Left lung (tissue), 10 donors: Measurements from ENCODE around the gene PRKN. TPM values are rescaled to one million over a fixed set of nuclear protein-coding genes. Genes with fewer than 3 reads are reported as not detected.

Experiments
- ATAC-seq: fragments of 200-7000 bp; cut with Tn5 transposase; one replicate; pipeline ENCODE4 v1.9.1; 2020; ENCODE audit warnings: moderate library complexity
- DNase-seq, 4 donors: peaks; one replicate each; pipeline ENCODE4 v3.0.0-alpha.2; 2013 to 2020
- H3K27ac ChIP-seq, 2 donors: fragments of 200-600 bp; sonication (generic) in 1 of 2; one replicate each; pipeline versions ENCODE4 v1.5.0 to v1.8.0; 2020 to 2021
- H3K27me3 ChIP-seq, 2 donors: fragments of 200-600 bp; sonication (generic) in 1 of 2; one replicate each; pipeline versions ENCODE4 v1.5.0 to v1.8.0; 2020 to 2021
- H3K36me3 ChIP-seq, 2 donors: fragments of 200-600 bp; sonication (generic) in 1 of 2; one replicate each; pipeline versions ENCODE4 v1.5.0 to v1.8.0; 2020 to 2021
- H3K4me1 ChIP-seq, 2 donors: fragments of 200-600 bp; one replicate each; pipeline ENCODE4 v1.8.0; 2021
- H3K4me3 ChIP-seq, 2 donors: fragments of 200-600 bp; sonication (generic) in 1 of 2; one replicate each; pipeline versions ENCODE4 v1.5.0 to v1.8.0; 2020 to 2021; ENCODE audit warnings: mild to moderate bottlenecking in 1 of 2
- H3K9me3 ChIP-seq, 2 donors: fragments of 200-600 bp; sonication (generic) in 1 of 2; one replicate each; pipeline versions ENCODE4 v1.5.0 to v1.8.0; 2020 to 2021
- intact Hi-C, 2 donors: fragments of 100-400 bp; cut with DNase I; formaldehyde crosslinking; loops; one replicate each; pipeline versions ENCODE4 v1.11.2 to v1.14.2; 2022
- polyA plus RNA-seq, 6 donors: library from polyadenylated mRNA; unstranded; fragments of 120-200 nt; gene quantifications; one replicate each; pipeline ENCODE4 v1.2.1, GENCODE V29; 2013; ENCODE audit not compliant: insufficient read length in 6 of 6
- total RNA-seq, 2 donors: library from RNA; stranded (reverse); fragmentation: NEBNext Ultra II Directional; extraction: Animal tissue kit (Norgen Biotek cat#: 25700); gene quantifications; one replicate each; pipeline ENCODE4 v1.2.1, GENCODE V29; 2021
- TF ChIP-seq, protein P1 (sequence below), 2 donors: fragments of 200-600 bp; sonication (generic) in 1 of 2; IDR thresholded peaks; one replicate each; pipeline versions ENCODE4 v1.5.0 to v1.8.0; 2021; ENCODE audit warnings: antibody characterized with exemption in 2 of 2
- donor health status: DM: no; HTN: yes; CAD: no.
- donor health status: DM: no; HTN: no; CAD: no.

The PRKN gene
- total and polyA plus RNA-seq, 8 donors, result 1.9 to 4.3 (median 2.5) TPM

GRCh38 chr6:161481786-161482516 lies 1245.6 kb downstream of the PRKN start:
- H3K27ac ChIP-seq, result no peak overlapping the region
- H3K4me3 ChIP-seq, result no peak overlapping the region
- no peaks in the 10 kb centered on the region for H3K9me3 ChIP-seq
- ATAC-seq (no peak), DNase-seq (no peak)
- no peaks in the 10 kb centered on the region for H3K4me1 ChIP-seq
- H3K36me3 ChIP-seq, result no peaks in the 10 kb centered on the region
- intact Hi-C loops, result no loop called here
- no peaks in the 10 kb centered on the region for H3K27me3 ChIP-seq
- TF ChIP-seq, protein P1, sequence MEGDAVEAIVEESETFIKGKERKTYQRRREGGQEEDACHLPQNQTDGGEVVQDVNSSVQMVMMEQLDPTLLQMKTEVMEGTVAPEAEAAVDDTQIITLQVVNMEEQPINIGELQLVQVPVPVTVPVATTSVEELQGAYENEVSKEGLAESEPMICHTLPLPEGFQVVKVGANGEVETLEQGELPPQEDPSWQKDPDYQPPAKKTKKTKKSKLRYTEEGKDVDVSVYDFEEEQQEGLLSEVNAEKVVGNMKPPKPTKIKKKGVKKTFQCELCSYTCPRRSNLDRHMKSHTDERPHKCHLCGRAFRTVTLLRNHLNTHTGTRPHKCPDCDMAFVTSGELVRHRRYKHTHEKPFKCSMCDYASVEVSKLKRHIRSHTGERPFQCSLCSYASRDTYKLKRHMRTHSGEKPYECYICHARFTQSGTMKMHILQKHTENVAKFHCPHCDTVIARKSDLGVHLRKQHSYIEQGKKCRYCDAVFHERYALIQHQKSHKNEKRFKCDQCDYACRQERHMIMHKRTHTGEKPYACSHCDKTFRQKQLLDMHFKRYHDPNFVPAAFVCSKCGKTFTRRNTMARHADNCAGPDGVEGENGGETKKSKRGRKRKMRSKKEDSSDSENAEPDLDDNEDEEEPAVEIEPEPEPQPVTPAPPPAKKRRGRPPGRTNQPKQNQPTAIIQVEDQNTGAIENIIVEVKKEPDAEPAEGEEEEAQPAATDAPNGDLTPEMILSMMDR (IDR thresholded peaks at IDR 0.05), result no peak

- no peak overlapping the region for H3K27ac ChIP-seq
- ATAC-seq, result no peak
- H3K4me1 ChIP-seq, result no peaks in the 10 kb centered on the region
- H3K27me3 ChIP-seq, result no peaks in the 10 kb centered on the region
- no peaks in the 10 kb centered on the region for H3K9me3 ChIP-seq
- TF ChIP-seq, protein P1 (IDR thresholded peaks at IDR 0.05), result no peak
- no peaks in the 10 kb centered on the region for H3K36me3 ChIP-seq
- DNase-seq, result no peak
- intact Hi-C loops, result no loop called here
- H3K4me3 ChIP-seq, result no peak overlapping the region
These were observed 1247.0 kb downstream of the PRKN start for GRCh38 chr6:161480421-161481155.

DNA sequence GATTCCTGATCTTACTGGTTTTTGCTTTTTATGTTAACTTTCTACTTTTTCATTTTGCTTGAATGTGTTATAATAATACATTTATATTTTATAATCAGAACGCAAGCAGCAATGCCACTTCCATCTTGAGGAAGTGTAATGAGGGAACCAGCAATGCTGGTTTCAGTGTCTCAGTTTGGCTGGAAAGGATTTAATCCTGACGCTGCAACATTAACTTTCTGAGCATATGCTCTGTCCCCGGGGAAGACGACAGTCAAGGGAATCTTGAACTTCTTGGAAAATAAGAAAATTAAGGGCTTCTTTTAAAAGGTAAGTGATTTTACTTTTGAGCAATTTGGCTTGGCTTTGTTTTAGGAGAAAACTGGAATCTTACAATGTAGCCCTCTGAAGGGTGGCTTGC lies 1248.2 kb downstream of the PRKN start:
- Histone ChIP-seq H3K27me3 (no peaks in the 10 kb centered on the region), H3K36me3 (no peaks in the 10 kb centered on the region), H3K27ac (no peak overlapping the region), H3K9me3 (no peaks in the 10 kb centered on the region), H3K4me3 (no peak overlapping the region), H3K4me1 (no peaks in the 10 kb centered on the region)
- DNase-seq (no peak), ATAC-seq (no peak)
- intact Hi-C loops, result no loop called here
- TF ChIP-seq, protein P1 (IDR thresholded peaks at IDR 0.05), result no peak

DNA sequence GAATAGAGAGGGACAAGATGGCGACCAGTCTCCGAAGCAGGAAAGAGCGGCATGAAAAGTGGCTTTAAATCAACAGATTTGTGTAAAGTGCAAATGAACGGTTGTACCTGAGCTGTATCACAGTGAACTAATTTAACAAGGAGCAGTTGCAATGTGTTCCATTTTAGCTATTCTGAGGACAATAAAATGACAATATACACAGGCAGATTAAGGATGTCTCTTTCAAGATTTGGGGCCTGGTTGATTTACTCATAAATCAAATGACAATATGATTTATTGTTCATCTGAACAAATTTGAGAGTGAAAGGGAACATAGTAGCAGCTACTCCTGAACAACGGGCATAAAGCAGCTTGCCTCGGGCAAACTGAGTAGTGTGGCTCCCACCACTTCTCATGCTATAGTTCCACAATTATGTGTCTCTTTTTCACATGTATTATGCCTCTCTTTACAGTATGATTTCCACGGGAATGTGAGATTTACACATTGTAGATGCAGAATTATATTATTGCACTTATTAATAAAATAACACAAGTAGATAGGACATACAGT lies 1249.6 kb downstream of the PRKN start:
- intact Hi-C loops, result no loop called here
- Histone ChIP-seq H3K27ac (no peak overlapping the region), H3K4me1 (no peaks in the 10 kb centered on the region), H3K4me3 (no peak overlapping the region), H3K9me3 (no peaks in the 10 kb centered on the region), H3K27me3 (no peaks in the 10 kb centered on the region), H3K36me3 (no peaks in the 10 kb centered on the region)
- no peak for ATAC-seq
- TF ChIP-seq, protein P1 (IDR thresholded peaks at IDR 0.05), result no peak
- DNase-seq, result no peak

- TF ChIP-seq, protein P1 (IDR thresholded peaks at IDR 0.05), result no peak
These were observed 1250.9 kb downstream of the PRKN start for GRCh38 chr6:161476711-161477110.

More at GRCh38 chr6:161476711-161477110, 1250.9 kb downstream of the PRKN start:
- no peaks in the 10 kb centered on the region for H3K36me3 ChIP-seq
- DNase-seq (no peak), ATAC-seq (no peak)
- H3K4me1 ChIP-seq, result no peaks in the 10 kb centered on the region
- H3K9me3 ChIP-seq, result no peaks in the 10 kb centered on the region
- intact Hi-C loops, result no loop called here
- no peak overlapping the region for H3K27ac ChIP-seq
- no peak overlapping the region for H3K4me3 ChIP-seq
- no peaks in the 10 kb centered on the region for H3K27me3 ChIP-seq
